Stimulated activated CD8-positive, alpha-beta memory T cell treated with anti-CD3 and anti-CD28 coated beads, Interleukin-15, amount 100 ng/mL, for 48 hours (primary cell): Measurements from ENCODE around the gene YTHDF1.
"Not testable (repeated sequence)": the region's sequence is repeated elsewhere in the genome, so short reads cannot be mapped to it uniquely, and the experiment has no call there.

Source experiments
- DNase-seq, 2 donors: peaks; one replicate each; pipeline ENCODE4 v3.0.0-alpha.2; 2020; ENCODE audit warnings: low read depth in 2 of 2

The YTHDF1 gene

GRCh38 chr20:63227260-63227659 is 11.3 kb upstream of the YTHDF1 start:
- no peak for DNase-seq

- no peak for DNase-seq
Observed at GRCh38 chr20:63226042-63226943, 10.4 kb upstream of the YTHDF1 start.

- DNase-seq: no peak
Observed at GRCh38 chr20:63225082-63225454, 9.1 kb upstream of the YTHDF1 start.

- DNase-seq: no peak
Observed at GRCh38 chr20:63224412-63225081, 8.6 kb upstream of the YTHDF1 start.

- DNase-seq: no peak
Observed at GRCh38 chr20:63223826-63224207, 7.9 kb upstream of the YTHDF1 start.

GRCh38 chr20:63223121-63223825 is 7.3 kb upstream of the YTHDF1 start:
- no peak for DNase-seq

- DNase-seq: no peak
Observed at GRCh38 chr20:63222541-63222940, 6.6 kb upstream of the YTHDF1 start.

DNA sequence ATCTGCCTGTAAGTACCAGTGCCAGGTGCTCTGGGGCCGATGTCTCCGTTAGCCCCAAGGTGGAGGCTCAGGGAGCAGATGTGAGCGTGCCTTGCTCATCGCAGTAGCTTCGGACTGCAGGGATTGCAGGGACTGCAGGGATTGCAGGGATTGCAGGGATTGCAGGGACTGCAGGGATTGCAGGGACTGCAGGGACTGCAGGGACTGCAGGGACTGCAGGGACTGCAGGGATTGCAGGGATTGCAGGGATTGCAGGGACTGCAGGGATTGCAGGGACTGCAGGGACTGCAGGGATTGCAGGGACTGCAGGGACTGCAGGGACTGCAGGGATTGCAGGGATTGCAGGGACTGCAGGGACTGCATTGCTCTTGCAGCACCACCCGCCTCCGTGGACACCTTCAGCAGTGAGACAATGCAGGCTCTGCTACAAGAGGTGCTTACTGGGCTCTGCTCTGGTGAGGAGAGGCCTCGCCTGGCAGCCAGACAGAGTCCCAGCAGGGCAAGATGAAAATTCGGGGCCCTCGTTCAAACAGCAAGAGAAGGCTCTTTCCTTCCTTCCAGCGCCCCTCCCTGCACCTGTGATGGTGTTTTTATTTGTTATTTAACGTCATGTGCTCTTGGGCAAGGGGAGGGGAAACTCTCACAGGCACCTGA is 5.6 kb upstream of the YTHDF1 start:
- not testable (repeated sequence) for DNase-seq

GRCh38 chr20:63220696-63221399 is 4.9 kb upstream of the YTHDF1 start:
- no peak for DNase-seq

- DNase-seq: no peak
Observed at GRCh38 chr20:63219866-63220521, 4.1 kb upstream of the YTHDF1 start.

DNA sequence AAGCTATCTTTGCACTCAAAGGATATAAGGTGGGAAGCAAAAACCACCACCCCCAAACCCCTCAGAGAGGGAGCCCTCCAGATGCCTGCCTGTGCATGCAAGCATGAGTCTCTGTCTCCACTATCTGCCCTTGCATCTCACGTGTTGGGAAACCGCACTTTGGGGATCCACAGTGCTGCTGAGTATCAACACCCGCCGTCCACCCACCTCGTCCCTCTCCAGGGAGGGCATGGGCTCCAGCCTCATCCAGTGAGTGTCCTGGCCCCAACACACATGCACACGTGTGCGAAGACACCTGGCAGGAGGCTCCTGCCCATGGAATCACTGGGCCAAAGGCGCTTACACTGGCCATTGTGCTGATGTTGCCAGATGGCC is 3.5 kb upstream of the YTHDF1 start:
- DNase-seq: no peak

DNA sequence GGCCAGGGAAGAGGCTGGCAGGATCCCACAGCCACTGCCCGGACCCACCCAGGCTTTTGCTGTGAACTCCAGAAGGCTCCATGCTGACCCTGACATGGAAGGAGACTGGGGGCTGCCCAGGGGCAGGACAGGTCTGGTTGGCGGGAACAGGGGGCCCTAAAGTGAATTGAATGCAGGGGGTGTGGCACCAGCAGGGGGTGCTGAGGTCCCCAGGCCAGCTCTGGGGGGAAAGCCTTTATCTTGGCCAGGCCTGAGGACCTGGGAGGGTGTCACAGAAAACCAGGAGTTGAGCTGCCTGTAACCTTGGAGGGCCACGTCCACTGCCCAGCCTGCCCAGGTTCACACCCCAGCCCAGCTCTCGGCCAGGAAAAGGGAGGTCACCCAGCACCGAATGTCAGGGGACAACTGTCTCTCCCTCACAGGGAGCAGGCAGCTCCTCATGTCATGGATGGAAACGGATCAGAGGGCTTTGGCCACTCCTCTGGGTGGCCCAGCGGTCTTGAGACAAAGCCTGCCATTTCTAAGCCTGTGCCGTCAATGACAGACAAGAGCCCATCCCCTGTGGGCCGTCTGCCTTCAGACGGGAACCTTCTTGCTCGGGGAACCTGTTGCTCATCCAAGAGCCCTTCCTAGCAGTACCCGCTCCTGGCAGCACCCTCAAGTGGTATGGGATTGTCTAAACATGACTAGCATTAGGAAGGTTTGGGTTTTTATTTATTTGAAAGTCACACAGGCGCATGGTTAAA is 2.9 kb upstream of the YTHDF1 start:
- DNase-seq: no peak

- no peak for DNase-seq
Observed at GRCh38 chr20:63217706-63218105, 1.8 kb upstream of the YTHDF1 start.

GRCh38 chr20:63216849-63217471 is 1.0 kb upstream of the YTHDF1 start:
- no peak for DNase-seq

DNA sequence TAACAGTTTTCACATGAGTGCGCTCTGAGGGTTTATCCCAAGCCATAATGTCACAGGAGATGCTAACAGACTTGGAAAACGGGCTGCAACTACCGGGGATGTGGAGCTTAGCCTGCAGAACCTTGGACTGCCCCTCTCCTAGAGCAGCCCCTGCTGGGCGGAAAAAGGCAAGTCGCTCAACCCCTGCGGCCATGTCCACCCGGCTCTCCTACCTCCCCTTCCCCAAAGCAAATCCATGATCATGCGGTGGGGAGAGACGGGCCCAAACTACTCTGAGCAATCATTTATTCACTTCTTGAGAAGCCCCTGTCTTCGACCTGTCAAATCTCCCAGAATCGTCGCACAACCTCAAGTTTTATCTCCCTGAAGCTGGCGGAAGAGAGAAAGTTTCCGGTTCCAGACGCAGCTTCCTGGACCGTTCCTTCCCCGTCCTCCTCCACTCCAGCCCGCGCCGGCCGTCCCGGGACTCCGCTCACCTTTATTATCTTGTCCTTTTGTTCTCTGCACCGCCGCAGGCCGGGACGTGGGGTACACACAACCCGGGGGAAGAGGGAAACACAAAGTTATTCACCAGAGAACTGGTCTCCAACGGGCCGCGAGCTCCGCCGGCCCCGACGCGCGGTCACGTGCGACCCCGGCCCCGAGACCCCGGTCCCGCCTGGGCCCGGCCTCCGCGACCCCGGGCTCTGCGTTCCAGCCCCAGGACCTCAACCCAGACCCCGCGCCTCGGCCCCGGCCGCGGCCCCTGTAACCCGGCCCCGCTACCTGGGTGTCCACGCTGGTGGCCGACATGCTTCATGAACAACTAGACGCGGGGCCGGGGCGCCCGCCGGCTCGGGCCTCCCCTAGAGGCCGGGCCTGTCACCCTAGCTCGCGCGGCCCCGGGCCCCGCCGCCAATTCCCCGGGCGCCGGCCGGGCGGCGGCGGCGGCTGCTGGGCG is 560 bp downstream of the YTHDF1 start:
- no peak for DNase-seq

DNA sequence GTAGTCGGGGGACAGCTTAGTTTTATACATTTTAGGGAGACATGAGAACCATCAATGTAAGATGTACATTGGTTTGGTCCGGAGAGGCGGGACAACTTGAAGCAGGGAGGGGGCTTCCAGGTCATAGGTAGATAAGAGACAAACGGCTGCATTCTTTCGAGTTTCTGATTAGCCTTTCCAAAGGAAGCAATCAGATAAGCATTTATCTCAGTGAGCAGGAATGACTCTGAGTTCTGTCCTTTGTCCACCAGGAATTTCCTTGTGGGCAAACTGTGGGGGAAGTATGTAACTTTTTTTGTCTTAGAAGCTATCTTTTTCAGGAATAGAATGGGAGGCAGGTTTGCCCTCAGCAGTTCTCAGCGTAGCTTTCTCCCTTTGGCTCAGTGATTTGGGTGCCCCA is 1.4 kb downstream of the YTHDF1 start:
- DNase-seq: no peak

DNA sequence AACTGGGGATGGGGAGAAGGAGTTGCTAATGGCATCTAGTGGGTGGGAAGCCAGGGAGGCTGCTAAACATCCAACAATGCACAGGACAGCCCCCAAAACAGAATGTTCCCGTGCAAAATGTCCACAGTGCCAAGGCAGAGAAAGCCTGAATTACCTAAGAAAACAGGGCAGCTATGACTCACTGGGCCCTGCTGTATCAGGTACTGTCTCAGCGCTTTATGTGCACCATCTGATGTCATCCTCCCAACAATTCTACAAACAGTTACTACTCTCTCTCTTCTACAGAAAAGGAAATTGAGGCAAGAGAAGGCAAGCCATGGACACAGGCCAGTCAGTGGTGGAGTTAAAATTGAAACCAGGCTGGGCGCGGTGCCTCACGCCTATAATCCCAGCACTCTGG is 3.1 kb downstream of the YTHDF1 start:
- no peak for DNase-seq

DNA sequence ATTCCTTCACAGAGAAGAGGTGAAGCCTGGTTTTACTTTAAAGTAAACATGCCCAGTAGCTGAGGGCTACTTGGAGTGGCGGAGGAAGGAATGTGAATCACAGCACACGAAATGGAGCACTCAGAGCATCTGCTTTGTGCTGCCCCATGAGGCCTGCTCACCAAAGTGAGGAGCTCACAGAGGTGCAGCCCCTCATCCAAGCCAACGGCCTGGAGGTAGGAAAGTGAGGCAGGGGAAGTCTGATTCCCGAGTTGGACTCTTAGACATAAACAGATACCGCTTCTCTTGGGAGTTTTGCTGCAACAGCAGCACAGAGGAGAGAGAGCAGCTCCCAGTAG is 3.6 kb downstream of the YTHDF1 start:
- no peak for DNase-seq
